OCI-LY7 (cell line): ENCODE results near the gene RPLP1. TPM values are rescaled to one million over a fixed set of nuclear protein-coding genes. Genes with fewer than 3 reads are reported as not detected.
"Not testable (repeated sequence)": the region's sequence is repeated elsewhere in the genome, so short reads cannot be mapped to it uniquely, and the experiment has no call there.

Source experiments
- BruUV-seq: library from RNA; stranded (reverse); fragments of 400-500 nt; replicated peaks from 2 replicates; lab custom pipeline; 2021; lab: Mats Ljungman, UMichigan
- CTCF ChIA-PET: fragments of 300-600 bp; sonication (Branson Sonifier 250); formaldehyde crosslinking; loops from one replicate; lab custom pipeline; 2022; ENCODE audit warnings: antibody characterized with exemption; ENCODE audit not compliant: unreplicated experiment; lab: Charles Lee
- POLR2A ChIA-PET: fragments of 300-600 bp; sonication (Branson Sonifier 250); formaldehyde crosslinking; loops from one replicate; lab custom pipeline; 2022; ENCODE audit warnings: antibody characterized with exemption; lab: Charles Lee
- DNase-seq: peaks from one replicate; pipeline ENCODE4 v3.0.0-alpha.2; 2015; ENCODE audit warnings: low spot score
- H2AFZ ChIP-seq: fragments of 200-600 bp; sonication (generic), shearing (Covaris generic); 2 replicates; pipeline ENCODE4 v1.6.1; 2014; ENCODE audit warnings: mild to moderate bottlenecking, antibody characterized with exemption, low read length, moderate library complexity
- H3K27ac ChIP-seq: fragments of 200-600 bp; sonication (generic); 2 replicates; pipeline ENCODE4 v1.5.1; 2014; ENCODE audit warnings: mixed run types, low read depth, mild to moderate bottlenecking, moderate library complexity, low read length, inconsistent platforms; ENCODE audit not compliant: poor library complexity, severe bottlenecking
- H3K36me3 ChIP-seq: fragments of 200-600 bp; sonication (generic); 2 replicates; pipeline ENCODE4 v1.6.1; 2014; ENCODE audit warnings: mild to moderate bottlenecking, antibody characterized with exemption, low read length, moderate library complexity, mixed read lengths; ENCODE audit not compliant: insufficient read depth
- H3K4me1 ChIP-seq: fragments of 200-600 bp; sonication (generic); 2 replicates; pipeline ENCODE4 v1.5.1; 2014; ENCODE audit warnings: mild to moderate bottlenecking, low read length; ENCODE audit not compliant: insufficient read depth, poor library complexity, severe bottlenecking
- H3K4me2 ChIP-seq: fragments of 200-600 bp; sonication (generic); 2 replicates; pipeline ENCODE4 v1.6.1; 2014; ENCODE audit warnings: mild to moderate bottlenecking, low read length
- H3K4me3 ChIP-seq: fragments of 200-600 bp; sonication (generic); 2 replicates; pipeline ENCODE4 v1.5.1; 2014; ENCODE audit warnings: mild to moderate bottlenecking, low read depth, low read length; ENCODE audit not compliant: poor library complexity, severe bottlenecking
- H3K79me2 ChIP-seq: fragments of 200-600 bp; sonication (generic); 2 replicates; pipeline ENCODE4 v1.6.1; 2016; ENCODE audit warnings: low read depth, mild to moderate bottlenecking, low read length, moderate library complexity, mixed read lengths; ENCODE audit not compliant: insufficient read depth
- H3K9me2 ChIP-seq: fragments of 200-600 bp; sonication (generic); 2 replicates; pipeline ENCODE4 v1.6.1; 2016; ENCODE audit warnings: mild to moderate bottlenecking, low read length, mixed read lengths; ENCODE audit not compliant: insufficient read depth
- H3K9me3 ChIP-seq: fragments of 200-600 bp; sonication (generic); 2 replicates; pipeline ENCODE4 v1.6.1; 2014; ENCODE audit warnings: mild to moderate bottlenecking, mixed run types, low read length, mixed read lengths
- H4K20me1 ChIP-seq: fragments of 200-600 bp; sonication (generic); 2 replicates; pipeline ENCODE4 v1.6.1; 2014; ENCODE audit warnings: mild to moderate bottlenecking, antibody characterized with exemption, low read length, moderate library complexity, mixed read lengths; ENCODE audit not compliant: insufficient read depth
- CTCF ChIP-seq: fragments of 200-600 bp; sonication (generic); conservative IDR thresholded peaks from 2 replicates; pipeline ENCODE4 v1.5.1; 2014; ENCODE audit warnings: mild to moderate bottlenecking, antibody characterized with exemption, low read length, moderate library complexity, mixed read lengths
- EZH2phosphoT487 ChIP-seq: fragments of 200-600 bp; sonication (generic); IDR thresholded peaks from 2 replicates; pipeline ENCODE4 v1.6.1; 2018; ENCODE audit warnings: low read depth, borderline replicate concordance, mild to moderate bottlenecking, mixed run types, antibody characterized with exemption, low read length, moderate library complexity, mixed read lengths
- intact Hi-C: fragments of 100-400 bp; cut with micrococcal nuclease; formaldehyde crosslinking; loops from one replicate; pipeline ENCODE4 v1.10.0; 2022; ENCODE audit not compliant: unreplicated experiment
- total RNA-seq, 2 experiments: library from RNA; depleted of rRNA in 1 of 2; stranded (reverse); fragments of >200 nt in 1 of 2; shearing (Covaris generic) in 1 of 2; gene quantifications; 2 replicates each; pipeline ENCODE4 v1.2.3, GENCODE V29; 2014 to 2022

The RPLP1 gene
- total RNA-seq, 2 experiments from 2014 or later, result 889 to 2,251 TPM

- Histone ChIP-seq H2AFZ (no peak overlapping the region), H3K4me1 (peaks cover 6% of the 10 kb centered on the region), H4K20me1 (no peaks in the 10 kb centered on the region), H3K9me3 (no peaks in the 10 kb centered on the region), H3K36me3 (peaks cover 97% of the 10 kb centered on the region), H3K9me2 (no peaks in the 10 kb centered on the region), H3K79me2 (no peaks in the 10 kb centered on the region), H3K4me3 (no peak overlapping the region), H3K27ac (no peak overlapping the region), H3K4me2 (no peak overlapping the region; the same call in 1 of the 2 replicates)
- CTCF ChIA-PET, result no interaction called here
- TF ChIP-seq EZH2phosphoT487 (no peak), CTCF (no peak)
- intact Hi-C loops, result no loop called here
- BruUV-seq, result no TSS peak
- DNase-seq, result peak; percentile 19
- POLR2A ChIA-PET, result interaction anchor here (1.9 kb wide), 1 partner anchor 9 kb away, joined by 9 read pairs; the partner anchor contains the start of gene RPLP1
These were observed 9.5 kb upstream of the RPLP1 start for GRCh38 chr15:69443032-69443611.

GRCh38 chr15:69444686-69445085 lies 7.9 kb upstream of the RPLP1 start:
- peaks cover 96% of the 10 kb centered on the region for H3K36me3 ChIP-seq
- H4K20me1 ChIP-seq, result no peaks in the 10 kb centered on the region
- no peaks in the 10 kb centered on the region for H3K9me3 ChIP-seq
- DNase-seq, result no peak
- TF ChIP-seq CTCF, result no peak
- CTCF ChIA-PET, result no interaction called here
- H3K9me2 ChIP-seq, result no peaks in the 10 kb centered on the region
- no peak overlapping the region for H2AFZ ChIP-seq
- BruUV-seq, result no TSS peak
- no peak overlapping the region for H3K4me2 ChIP-seq
- H3K4me3 ChIP-seq, result no peak overlapping the region
- H3K79me2 ChIP-seq, result no peaks in the 10 kb centered on the region
- POLR2A ChIA-PET, result interaction anchor here (1.2 kb wide), 1 partner anchor 18 kb away, joined by 8 read pairs; no protein-coding TSS in a partner anchor
- peaks cover 6% of the 10 kb centered on the region for H3K4me1 ChIP-seq
- intact Hi-C loops, result no loop called here
- H3K27ac ChIP-seq, result no peak overlapping the region

- no TSS peak for BruUV-seq
- Histone ChIP-seq H3K4me3 (no peak overlapping the region), H2AFZ (no peak overlapping the region), H3K4me1 (peaks cover 16% of the 10 kb centered on the region), H3K36me3 (peaks cover 79% of the 10 kb centered on the region), H3K9me2 (no peaks in the 10 kb centered on the region), H4K20me1 (no peaks in the 10 kb centered on the region), H3K27ac (no peak overlapping the region), H3K79me2 (peaks cover 13% of the 10 kb centered on the region; the same call in 1 of the 2 replicates), H3K4me2 (no peak overlapping the region), H3K9me3 (no peaks in the 10 kb centered on the region)
- no peak for DNase-seq
- TF ChIP-seq CTCF, result no peak
- no peak for TF ChIP-seq EZH2phosphoT487
- POLR2A ChIA-PET, result no interaction called here
- intact Hi-C loops, result no loop called here
- CTCF ChIA-PET, result interaction anchor here (1.7 kb wide), 1 partner anchor 16 kb away, joined by 4 read pairs; no protein-coding TSS in a partner anchor
These were observed 5.7 kb upstream of the RPLP1 start for GRCh38 chr15:69446953-69447352.

GRCh38 chr15:69450221-69450620 lies 2.4 kb upstream of the RPLP1 start:
- H3K27ac ChIP-seq, H3K4me3 ChIP-seq, H2AFZ ChIP-seq, H3K9me3 ChIP-seq, H3K4me2 ChIP-seq, DNase-seq, H3K9me2 ChIP-seq, BruUV-seq, CTCF ChIA-PET: not testable (repeated sequence)
- H4K20me1 ChIP-seq, result peaks cover 21% of the 10 kb centered on the region
- peaks cover 22% of the 10 kb centered on the region for H3K4me1 ChIP-seq
- POLR2A ChIA-PET, result interaction anchor here (3.5 kb wide), 1 partner anchor 36 kb away, joined by 39 read pairs; the partner anchor contains the start of gene KIF23
- peaks cover 41% of the 10 kb centered on the region for H3K79me2 ChIP-seq
- intact Hi-C loops, result loop anchor here (5.0 to 10.0 kb wide), 2 partner anchors 635 to 647 kb away; partner anchors contain the start of gene TLE3
- peaks cover 72% of the 10 kb centered on the region for H3K36me3 ChIP-seq
